WI38 (cell line): ENCODE results near the gene GJB2.

ENCODE experiments used
- H3K4me3 ChIP-seq: 2 replicates; pipeline ENCODE4 v1.5.1; 2011; ENCODE audit warnings: low read depth, mild to moderate bottlenecking, control low read depth, low read length
- TF ChIP-seq, protein P1 (sequence below): IDR thresholded peaks from 2 replicates; pipeline ENCODE4 v1.5.1; 2012; ENCODE audit warnings: low read depth, mild to moderate bottlenecking, control low read depth, low read length

Gene GJB2

DNA sequence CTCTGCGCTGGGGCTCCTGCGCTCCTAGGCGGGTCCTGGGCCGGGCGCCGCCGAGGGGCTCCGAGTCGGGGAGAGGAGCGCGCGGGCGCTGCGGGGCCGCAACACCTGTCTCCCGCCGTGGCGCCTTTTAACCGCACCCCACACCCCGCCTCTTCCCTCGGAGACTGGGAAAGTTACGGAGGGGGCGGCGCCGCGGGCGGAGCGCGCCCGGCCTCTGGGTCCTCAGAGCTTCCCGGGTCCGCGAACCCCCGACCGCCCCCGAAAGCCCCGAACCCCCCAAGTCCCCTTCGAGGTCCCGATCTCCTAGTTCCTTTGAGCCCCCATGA, at the start of gene GJB2:
Gene GJB2, minus strand, starts transcription at position 103 of the 326 bp plus-strand sequence. CDS start 3,357 bp downstream, outside the sequence.
- TF ChIP-seq, protein P1, sequence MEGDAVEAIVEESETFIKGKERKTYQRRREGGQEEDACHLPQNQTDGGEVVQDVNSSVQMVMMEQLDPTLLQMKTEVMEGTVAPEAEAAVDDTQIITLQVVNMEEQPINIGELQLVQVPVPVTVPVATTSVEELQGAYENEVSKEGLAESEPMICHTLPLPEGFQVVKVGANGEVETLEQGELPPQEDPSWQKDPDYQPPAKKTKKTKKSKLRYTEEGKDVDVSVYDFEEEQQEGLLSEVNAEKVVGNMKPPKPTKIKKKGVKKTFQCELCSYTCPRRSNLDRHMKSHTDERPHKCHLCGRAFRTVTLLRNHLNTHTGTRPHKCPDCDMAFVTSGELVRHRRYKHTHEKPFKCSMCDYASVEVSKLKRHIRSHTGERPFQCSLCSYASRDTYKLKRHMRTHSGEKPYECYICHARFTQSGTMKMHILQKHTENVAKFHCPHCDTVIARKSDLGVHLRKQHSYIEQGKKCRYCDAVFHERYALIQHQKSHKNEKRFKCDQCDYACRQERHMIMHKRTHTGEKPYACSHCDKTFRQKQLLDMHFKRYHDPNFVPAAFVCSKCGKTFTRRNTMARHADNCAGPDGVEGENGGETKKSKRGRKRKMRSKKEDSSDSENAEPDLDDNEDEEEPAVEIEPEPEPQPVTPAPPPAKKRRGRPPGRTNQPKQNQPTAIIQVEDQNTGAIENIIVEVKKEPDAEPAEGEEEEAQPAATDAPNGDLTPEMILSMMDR = no peak
- peak within 1 kb of the TSS; percentile 38 for H3K4me3 ChIP-seq

DNA sequence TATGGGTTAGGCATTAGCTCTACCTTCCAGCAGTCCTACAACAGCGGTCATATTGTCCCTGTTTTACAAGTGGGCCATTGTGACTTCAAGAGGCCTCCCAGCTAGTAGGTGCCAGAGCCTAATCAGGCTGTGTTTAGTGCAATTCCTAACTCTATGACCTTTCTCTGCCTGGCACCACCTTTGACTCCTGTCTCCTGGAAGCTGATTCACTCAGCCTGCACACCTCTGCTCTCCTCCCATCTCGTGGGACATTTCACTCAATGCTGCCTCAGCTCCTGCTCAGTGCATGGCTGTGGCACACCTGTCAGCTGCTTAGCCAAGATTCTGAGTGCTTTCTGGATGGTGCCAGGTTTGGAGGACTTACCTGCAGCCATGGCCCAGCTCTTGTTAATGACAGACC, 48.9 kb upstream of the GJB2 start:
- TF ChIP-seq, protein P1 = no peak
- H3K4me3 ChIP-seq = no peak overlapping the region

DNA sequence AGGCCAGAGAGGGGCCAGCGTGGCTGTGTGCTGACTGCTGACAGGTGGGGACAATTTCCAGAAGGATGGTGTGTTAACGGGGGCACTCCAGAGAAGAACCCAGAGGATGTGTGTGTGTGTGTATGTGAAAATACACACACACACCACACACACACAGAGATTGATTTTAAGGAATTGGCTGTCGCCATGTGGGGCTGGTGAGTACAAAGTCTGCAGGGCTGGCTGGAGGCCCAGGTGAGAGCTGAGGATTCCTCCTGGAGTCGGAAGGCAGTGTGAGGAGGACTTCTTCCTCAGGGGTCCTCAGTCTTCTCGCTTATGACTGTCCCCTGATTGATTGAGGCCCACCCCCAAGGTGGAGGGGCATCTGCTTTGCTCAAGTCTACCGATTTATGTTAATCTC, 47.0 kb upstream of the GJB2 start:
- TF ChIP-seq, protein P1 = no peak

DNA sequence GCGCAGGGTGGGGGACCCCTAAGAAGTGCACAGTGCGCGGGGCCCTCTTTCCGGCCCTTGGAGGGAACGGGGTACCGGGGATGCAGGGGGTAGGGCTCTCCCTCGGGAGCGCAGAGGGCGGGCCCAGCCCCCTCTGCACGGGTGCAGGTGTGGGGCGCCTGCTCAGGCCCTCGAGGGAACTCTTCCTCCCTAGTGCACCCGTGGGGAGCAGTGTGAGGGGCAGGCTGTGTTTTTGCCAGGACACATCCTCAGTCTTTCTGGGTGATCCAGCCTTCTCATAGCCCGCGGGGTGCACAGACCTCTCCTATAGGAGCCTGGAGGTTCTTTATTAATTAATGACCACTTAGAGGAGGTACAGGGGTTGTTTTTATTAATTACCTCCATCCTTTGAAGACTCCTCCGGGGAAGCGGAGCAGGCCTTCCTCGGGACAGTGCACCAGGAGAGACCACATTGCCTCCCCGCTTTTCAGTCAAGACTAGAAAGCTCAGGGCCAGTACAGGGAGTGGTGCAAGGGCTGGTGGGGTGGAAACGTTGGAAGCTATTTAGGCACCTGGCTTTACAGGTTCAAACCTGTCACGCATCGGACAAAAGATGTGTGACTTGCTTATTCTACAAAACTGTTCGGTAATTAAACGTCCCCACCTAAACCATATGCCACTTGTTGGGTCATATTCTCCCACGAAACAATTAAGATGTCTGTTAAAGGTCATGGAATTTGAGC, 40.0 kb upstream of the GJB2 start:
- TF ChIP-seq, protein P1 = no peak
- no peak overlapping the region for H3K4me3 ChIP-seq

More for the DNA sequence above, 47.0 kb upstream of the GJB2 start:
- no peak overlapping the region for H3K4me3 ChIP-seq

DNA sequence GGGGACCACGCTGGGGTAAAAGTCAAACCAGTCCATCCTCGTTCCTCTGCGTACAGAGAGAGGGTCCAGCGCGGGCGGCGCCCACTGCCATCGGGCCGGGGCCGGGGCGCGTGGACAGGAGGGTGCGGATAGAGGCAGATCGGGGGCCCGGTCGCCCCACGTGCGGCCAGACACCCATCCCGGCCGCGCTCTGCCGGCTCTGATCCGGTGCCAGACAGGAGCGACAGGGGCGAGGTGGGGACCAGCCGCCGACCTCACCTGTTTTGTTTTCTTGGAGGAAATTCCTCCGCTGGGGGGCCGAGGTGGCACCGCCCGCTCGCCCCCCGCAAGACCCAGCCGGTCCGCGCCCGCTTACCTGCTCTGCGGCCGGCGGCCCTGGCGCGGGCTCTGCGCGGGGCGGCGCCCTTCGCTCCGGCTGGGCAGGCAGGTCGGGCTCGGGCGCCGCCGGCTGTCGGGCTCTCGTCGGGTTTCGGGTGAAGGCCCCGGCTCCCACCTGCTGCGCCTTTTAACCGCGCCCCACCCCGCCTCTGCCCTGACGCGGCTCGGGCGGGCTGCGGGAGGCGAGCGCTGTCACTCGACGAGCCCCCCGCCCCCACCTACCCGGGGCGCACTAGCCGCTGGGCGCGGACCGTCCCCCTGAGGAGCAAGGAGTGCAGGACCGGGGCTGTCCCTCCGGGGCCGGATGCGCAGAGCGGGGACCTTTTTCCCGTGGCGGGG, 39.3 kb upstream of the GJB2 start, which contains the start of gene GJB6:
Gene GJB6, minus strand, starts transcription at position 481 of the 717 bp plus-strand sequence. CDS start 8,839 bp downstream, outside the sequence.
- no peak within 1 kb of the TSS for H3K4me3 ChIP-seq
- TF ChIP-seq, protein P1 = no peak

DNA sequence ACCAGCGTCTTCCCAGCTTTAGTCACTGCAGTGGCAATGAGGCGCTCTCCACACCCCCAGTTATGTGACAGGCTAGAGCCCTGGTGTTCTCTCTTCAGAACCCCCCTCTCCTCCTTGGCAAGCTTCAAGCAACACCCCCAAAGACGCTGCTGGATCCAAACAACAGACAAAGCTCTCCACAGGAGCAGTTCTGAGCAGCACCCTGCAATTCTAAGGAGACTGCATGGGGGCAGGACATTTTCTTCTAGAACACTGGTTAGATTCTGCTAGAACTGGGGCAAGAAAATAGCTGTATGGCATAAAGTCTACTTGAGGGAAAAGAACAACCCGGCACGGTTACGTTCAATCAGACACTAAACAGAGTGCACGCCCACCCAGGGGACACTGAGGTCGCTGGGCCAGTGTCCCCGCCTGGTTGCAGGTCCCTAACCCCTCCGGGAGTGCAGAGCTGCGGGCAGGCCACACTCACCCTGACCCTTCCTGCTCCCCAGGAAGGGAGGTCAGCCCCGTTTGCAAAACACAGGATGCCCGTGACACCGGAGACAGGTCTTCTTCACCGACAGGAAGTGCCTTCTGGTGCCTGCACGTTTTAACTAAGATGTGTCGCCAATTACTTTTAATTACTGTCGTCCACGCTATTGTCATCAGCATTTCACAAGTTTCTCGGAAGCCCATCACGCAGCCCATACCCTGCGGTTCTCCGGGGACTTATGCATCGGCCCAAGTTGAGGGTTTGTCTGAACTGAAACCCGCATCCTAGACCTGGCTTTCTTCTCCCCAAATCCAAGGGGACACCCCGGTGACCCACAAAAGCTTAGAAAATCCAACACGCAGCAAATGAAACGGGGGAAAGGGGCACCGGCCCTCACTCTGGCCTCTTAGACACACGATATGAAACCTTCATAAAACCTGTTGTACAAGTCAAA, 38.4 kb upstream of the GJB2 start:
- TF ChIP-seq, protein P1 = no peak
- H3K4me3 ChIP-seq = no peak overlapping the region
